K562 treated with DMSO at 1 percent for 4 hours (cell line): ENCODE measurements around the gene OR2T34. TPM values are rescaled to one million over a fixed set of nuclear protein-coding genes. Genes with fewer than 3 reads are reported as not detected.

ENCODE experiments used
- total RNA-seq: library from RNA; unstranded; fragments of 300-600 nt; gene quantifications from 2 replicates; pipeline ENCODE4 v1.2.3, GENCODE V29; 2022; ENCODE audit not compliant: insufficient read depth

OR2T34 gene, protein sequence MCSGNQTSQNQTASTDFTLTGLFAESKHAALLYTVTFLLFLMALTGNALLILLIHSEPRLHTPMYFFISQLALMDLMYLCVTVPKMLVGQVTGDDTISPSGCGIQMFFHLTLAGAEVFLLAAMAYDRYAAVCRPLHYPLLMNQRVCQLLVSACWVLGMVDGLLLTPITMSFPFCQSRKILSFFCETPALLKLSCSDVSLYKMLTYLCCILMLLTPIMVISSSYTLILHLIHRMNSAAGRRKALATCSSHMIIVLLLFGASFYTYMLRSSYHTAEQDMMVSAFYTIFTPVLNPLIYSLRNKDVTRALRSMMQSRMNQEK
- not detected in 2 replicates for total RNA-seq

GRCh38 chr1:248574657-248575056 lies at the start of gene OR2T34:
TSS of gene OR2T34 (minus strand) at chr1:248574757. CDS start at chr1:248574757, 0 bp downstream.

GRCh38 chr1:248597589-248597988 lies 23.0 kb upstream of the OR2T34 start, which contains the start of gene OR2T10:
TSS of gene OR2T10 (minus strand) at chr1:248597700. CDS start at chr1:248593768, 3,932 bp downstream.

DNA sequence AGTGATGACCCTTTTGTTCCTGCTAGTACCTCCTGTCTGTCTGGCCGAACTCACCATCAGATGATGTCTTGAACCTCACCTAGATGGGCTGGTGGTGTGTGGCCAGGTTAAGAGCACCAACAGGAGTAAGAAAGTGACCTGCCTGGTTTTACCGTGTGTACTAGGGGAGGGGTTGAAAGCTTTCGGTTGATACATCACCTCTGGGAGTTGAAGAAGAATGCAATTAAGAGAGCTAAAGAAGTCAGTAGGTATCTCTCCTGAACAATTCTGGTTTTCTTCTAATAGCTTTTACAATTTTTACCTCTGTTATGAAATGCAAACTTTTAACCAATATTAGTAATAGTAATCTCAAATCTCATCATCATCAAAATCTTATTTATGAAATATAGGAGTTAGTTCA lies 11.9 kb downstream of the OR2T34 start, which contains the start of gene OR2T29:
OR2T29 (minus strand) TSS at position 101 of the 400 bp plus-strand sequence. CDS start 3,281 bp downstream, outside the sequence.

Other genes starting within 250 kb of the OR2T34 start
- gene OR14C36, start 226.0 kb downstream of the OR2T34 start, total RNA-seq = not detected in 2 replicates
- gene OR2T4, start 213.1 kb downstream of the OR2T34 start, total RNA-seq = not detected in 2 replicates
- not detected in 2 replicates for gene OR2T6, start 199.0 kb downstream of the OR2T34 start, total RNA-seq
- not detected in 2 replicates for gene OR2T1, start 171.7 kb downstream of the OR2T34 start, total RNA-seq
- gene OR2T2, start 129.1 kb downstream of the OR2T34 start, total RNA-seq = not detected in 2 replicates
- gene OR2T3, start 101.4 kb downstream of the OR2T34 start, total RNA-seq = not detected in 2 replicates
- gene OR2T5, start 86.2 kb downstream of the OR2T34 start, total RNA-seq = not detected in 2 replicates
- gene OR2G6, start 66.7 kb downstream of the OR2T34 start, total RNA-seq = not detected in 2 replicates
- gene OR2T29, start 12.0 kb downstream of the OR2T34 start, total RNA-seq = not detected in 2 replicates
- gene OR2T10, start 22.9 kb upstream of the OR2T34 start, total RNA-seq = not detected in 2 replicates
- not detected in 2 replicates for gene OR2T11, start 60.3 kb upstream of the OR2T34 start, total RNA-seq
- not detected in 2 replicates for gene OR2T35, start 70.5 kb upstream of the OR2T34 start, total RNA-seq
- gene OR2T27, start 80.8 kb upstream of the OR2T34 start, total RNA-seq = not detected in 2 replicates
- gene OR14I1, start 128.0 kb upstream of the OR2T34 start, total RNA-seq = not detected in 2 replicates
- 1.3 and 1.8 TPM in 2 replicates for gene LYPD8, start 181.0 kb upstream of the OR2T34 start, total RNA-seq